Natural killer cell (primary cell): Measurements from ENCODE around the gene RGS18. TPM values are rescaled to one million over a fixed set of nuclear protein-coding genes. Genes with fewer than 3 reads are reported as not detected.

Experiments
- ATAC-seq, 3 donors: fragments of 150-1000 bp in 2 of 3; fragments of 200-7000 bp in 1 of 3; cut with Tn5 transposase; 1 replicate in 1 of 3; 2 replicates in 2 of 3; pipeline ENCODE4 v1.10.0; 2021; ENCODE audit warnings: mild to moderate bottlenecking in 2 of 3, moderate library complexity in 2 of 3
- DNase-seq, 2 donors: peaks; one replicate each; pipeline versions ENCODE4 v3.0.0 to v3.0.0-alpha.2; 2013 to 2021; ENCODE audit warnings: mixed read lengths in 1 of 2
- H3K27ac ChIP-seq: one replicate; pipeline ENCODE4 v1.5.1; 2013; ENCODE audit warnings: mild to moderate bottlenecking, low read length
- H3K27me3 ChIP-seq: one replicate; pipeline ENCODE4 v1.6.1; 2013; ENCODE audit warnings: low read length; ENCODE audit not compliant: control insufficient read depth, insufficient read depth
- H3K36me3 ChIP-seq: one replicate; pipeline ENCODE4 v1.6.1; 2013; ENCODE audit warnings: low read length; ENCODE audit not compliant: control insufficient read depth, insufficient read depth
- H3K4me1 ChIP-seq: one replicate; pipeline ENCODE4 v1.6.1; 2013; ENCODE audit warnings: low read length; ENCODE audit not compliant: control insufficient read depth, insufficient read depth
- H3K4me3 ChIP-seq: one replicate; pipeline ENCODE4 v1.5.1; 2013; ENCODE audit warnings: low read length
- H3K9me3 ChIP-seq: one replicate; pipeline ENCODE4 v1.6.1; 2013; ENCODE audit warnings: low read length; ENCODE audit not compliant: control insufficient read depth, insufficient read depth
- H3K27ac Mint-ChIP-seq, 2 donors: one replicate each; pipeline ENCODE4 v1.8.0; 2022; ENCODE audit warnings: mild to moderate bottlenecking in 2 of 2, mixed read lengths in 2 of 2, moderate library complexity in 1 of 2
- H3K27me3 Mint-ChIP-seq, 2 donors: one replicate each; pipeline ENCODE4 v1.8.0; 2022; ENCODE audit warnings: low read depth in 2 of 2, mixed read lengths in 2 of 2
- H3K36me3 Mint-ChIP-seq: one replicate; pipeline ENCODE4 v1.8.0; 2022; ENCODE audit warnings: mixed read lengths
- H3K4me1 Mint-ChIP-seq, 2 donors: one replicate each; pipeline ENCODE4 v1.8.0; 2022; ENCODE audit warnings: mixed read lengths in 2 of 2
- H3K4me3 Mint-ChIP-seq: one replicate; pipeline ENCODE4 v1.8.0; 2022; ENCODE audit warnings: mild to moderate bottlenecking, moderate library complexity, mixed read lengths
- H3K9me3 Mint-ChIP-seq, 2 donors: one replicate each; pipeline ENCODE4 v1.8.0; 2022; ENCODE audit warnings: mixed read lengths in 2 of 2
- WGBS: methylation state at CpG from one replicate; pipeline ENCODE4 v1.1.7; 2013; ENCODE audit warnings: missing lambda C conversion rate; ENCODE audit not compliant: insufficient coverage; 5-methylcytosine and 5-hydroxymethylcytosine counted together
- intact Hi-C: fragments of 100-400 bp; cut with micrococcal nuclease; formaldehyde crosslinking; loops from one replicate; pipeline ENCODE4 v1.14.2; 2022
- total RNA-seq, 4 donors: library from RNA; stranded (reverse); fragments of 120-200 nt in 1 of 4; gene quantifications; one replicate each; pipeline versions ENCODE4 v1.2.3 to v1.2.4, GENCODE V29; 2013 to 2022
- TF ChIP-seq, protein P1 (sequence below): fragments of 200-600 bp; IDR thresholded peaks from one replicate; pipeline ENCODE4 v1.8.0; 2022; ENCODE audit warnings: antibody characterized with exemption

The RGS18 gene
- total RNA-seq, 3 donors from 2014 or later (not counting 1 experiment from before 2014, with no cell fraction given): 4.5 to 21.9 (median 17.2) TPM

DNA sequence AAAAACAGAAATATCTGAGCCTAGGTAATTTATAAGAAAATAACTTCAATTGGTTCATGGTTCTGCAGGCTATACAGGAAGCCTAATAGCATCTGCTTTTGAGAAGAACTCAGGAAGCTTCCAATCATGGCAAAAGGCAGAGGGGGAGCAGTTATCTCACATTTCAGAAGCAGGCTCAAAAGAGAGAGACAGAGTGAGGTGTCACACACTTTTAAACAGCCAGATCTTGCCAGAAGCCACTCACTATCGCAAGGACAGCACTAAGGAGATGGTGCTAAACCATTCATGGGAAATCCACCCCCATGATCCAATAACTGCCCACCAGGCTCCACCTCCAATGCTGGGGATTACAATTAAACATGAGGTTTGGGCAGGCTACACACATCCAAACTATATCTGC is 25.5 kb downstream of the RGS18 start:
- no peaks in the 10 kb centered on the region for H3K4me1 ChIP-seq
- no peak for ATAC-seq
- H3K4me3 Mint-ChIP-seq: no peak overlapping the region
- no peak overlapping the region for H3K4me3 ChIP-seq
- no peaks in the 10 kb centered on the region for H3K36me3 Mint-ChIP-seq
- H3K27ac Mint-ChIP-seq: no peak overlapping the region
- WGBS: 100% methylated on average over 1 of the region's 1 CpG
- TF ChIP-seq, protein P1, sequence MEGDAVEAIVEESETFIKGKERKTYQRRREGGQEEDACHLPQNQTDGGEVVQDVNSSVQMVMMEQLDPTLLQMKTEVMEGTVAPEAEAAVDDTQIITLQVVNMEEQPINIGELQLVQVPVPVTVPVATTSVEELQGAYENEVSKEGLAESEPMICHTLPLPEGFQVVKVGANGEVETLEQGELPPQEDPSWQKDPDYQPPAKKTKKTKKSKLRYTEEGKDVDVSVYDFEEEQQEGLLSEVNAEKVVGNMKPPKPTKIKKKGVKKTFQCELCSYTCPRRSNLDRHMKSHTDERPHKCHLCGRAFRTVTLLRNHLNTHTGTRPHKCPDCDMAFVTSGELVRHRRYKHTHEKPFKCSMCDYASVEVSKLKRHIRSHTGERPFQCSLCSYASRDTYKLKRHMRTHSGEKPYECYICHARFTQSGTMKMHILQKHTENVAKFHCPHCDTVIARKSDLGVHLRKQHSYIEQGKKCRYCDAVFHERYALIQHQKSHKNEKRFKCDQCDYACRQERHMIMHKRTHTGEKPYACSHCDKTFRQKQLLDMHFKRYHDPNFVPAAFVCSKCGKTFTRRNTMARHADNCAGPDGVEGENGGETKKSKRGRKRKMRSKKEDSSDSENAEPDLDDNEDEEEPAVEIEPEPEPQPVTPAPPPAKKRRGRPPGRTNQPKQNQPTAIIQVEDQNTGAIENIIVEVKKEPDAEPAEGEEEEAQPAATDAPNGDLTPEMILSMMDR: no peak
- H3K27me3 Mint-ChIP-seq: no peaks in the 10 kb centered on the region
- H3K4me1 Mint-ChIP-seq: no peaks in the 10 kb centered on the region
- intact Hi-C loops: no loop called here
- DNase-seq: no peak
- peaks cover 2 to 3% of the 10 kb centered on the region in 2 donors for H3K9me3 Mint-ChIP-seq
- H3K9me3 ChIP-seq: no peaks in the 10 kb centered on the region
- H3K27me3 ChIP-seq: no peaks in the 10 kb centered on the region
- no peak overlapping the region for H3K27ac ChIP-seq
- H3K36me3 ChIP-seq: no peaks in the 10 kb centered on the region

DNA sequence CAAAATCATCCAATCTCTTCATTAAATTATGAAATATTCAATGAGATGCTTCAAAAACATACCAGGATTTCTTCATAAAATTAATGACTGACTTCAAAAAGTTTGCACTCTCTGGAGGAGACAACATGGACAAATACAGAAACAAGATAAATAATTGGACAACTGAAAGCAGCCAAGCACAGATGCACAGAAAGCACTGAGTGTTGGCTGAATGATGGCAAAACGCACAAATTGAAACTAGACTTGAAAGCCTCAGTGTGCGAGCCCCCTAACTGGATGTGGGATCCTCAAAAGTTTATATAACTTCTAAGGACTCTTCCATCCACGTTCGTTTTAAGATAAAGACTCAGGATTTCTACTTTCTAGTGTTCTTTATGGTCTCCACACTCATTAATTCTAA is 27.9 kb downstream of the RGS18 start:
- intact Hi-C loops: no loop called here
- H3K27ac Mint-ChIP-seq: no peak overlapping the region
- H3K4me3 Mint-ChIP-seq: no peak overlapping the region
- no peak overlapping the region for H3K4me3 ChIP-seq
- H3K27me3 Mint-ChIP-seq: no peaks in the 10 kb centered on the region
- no peak for ATAC-seq
- DNase-seq: no peak
- H3K27ac ChIP-seq: no peak overlapping the region
- no peaks in the 10 kb centered on the region for H3K27me3 ChIP-seq
- H3K9me3 Mint-ChIP-seq: peaks cover 2% of the 10 kb centered on the region in 2 donors
- H3K36me3 ChIP-seq: no peaks in the 10 kb centered on the region
- 85% methylated on average over 4 of the region's 4 CpGs for WGBS
- TF ChIP-seq, protein P1: no peak
- H3K36me3 Mint-ChIP-seq: no peaks in the 10 kb centered on the region
- no peaks in the 10 kb centered on the region for H3K4me1 ChIP-seq
- no peaks in the 10 kb centered on the region for H3K9me3 ChIP-seq
- H3K4me1 Mint-ChIP-seq: no peaks in the 10 kb centered on the region

DNA sequence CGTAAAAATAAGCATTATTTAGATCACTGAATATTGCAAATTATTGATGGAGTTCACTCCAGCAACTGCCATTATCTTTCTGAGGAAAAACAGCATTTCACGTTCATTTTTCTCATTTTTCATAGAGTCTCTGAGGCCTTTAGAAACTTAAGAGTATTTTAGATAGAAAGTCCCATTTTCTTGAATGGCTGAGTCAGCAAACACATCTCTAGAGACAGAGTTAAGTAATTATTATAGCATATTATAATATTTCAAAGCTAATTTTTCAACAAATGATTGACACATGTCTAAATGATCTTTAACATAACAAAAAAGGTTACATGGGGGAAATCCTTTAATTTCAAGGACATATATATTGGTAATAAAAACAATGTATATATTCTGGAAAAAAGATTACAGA is 31.8 kb downstream of the RGS18 start:
- no peak overlapping the region for H3K4me3 Mint-ChIP-seq
- WGBS: 93% methylated on average over 2 of the region's 2 CpGs
- H3K4me1 Mint-ChIP-seq: no peaks in the 10 kb centered on the region
- Histone ChIP-seq H3K27ac (no peak overlapping the region), H3K4me3 (no peak overlapping the region), H3K27me3 (no peaks in the 10 kb centered on the region), H3K4me1 (no peaks in the 10 kb centered on the region), H3K9me3 (no peaks in the 10 kb centered on the region), H3K36me3 (no peaks in the 10 kb centered on the region)
- H3K27me3 Mint-ChIP-seq: no peaks in the 10 kb centered on the region
- H3K27ac Mint-ChIP-seq: no peak overlapping the region
- intact Hi-C loops: no loop called here
- ATAC-seq: no peak
- no peaks in the 10 kb centered on the region for H3K9me3 Mint-ChIP-seq
- TF ChIP-seq, protein P1: no peak
- no peak for DNase-seq
- no peaks in the 10 kb centered on the region for H3K36me3 Mint-ChIP-seq

DNA sequence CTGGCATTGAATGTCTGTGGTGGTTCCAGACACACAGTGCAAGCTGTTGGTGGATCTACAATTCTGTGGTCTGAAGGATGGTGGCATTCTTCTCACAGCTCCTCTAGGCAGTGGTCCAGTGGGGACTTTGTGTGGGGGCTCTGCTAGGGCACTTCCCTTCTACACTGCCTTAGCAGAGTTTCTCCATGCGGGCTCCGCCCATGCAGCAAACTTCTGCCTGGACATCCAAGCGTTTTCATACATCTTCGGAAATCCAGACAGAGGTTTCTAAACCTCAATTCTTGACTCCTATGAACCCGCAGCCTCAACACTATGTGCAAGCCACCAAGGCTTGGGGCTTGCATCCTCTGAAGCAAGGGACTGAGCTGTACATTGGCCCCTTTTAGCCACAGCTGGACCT is 43.0 kb downstream of the RGS18 start:
- DNase-seq: no peak
- Histone ChIP-seq H3K36me3 (no peaks in the 10 kb centered on the region), H3K9me3 (peaks cover 12% of the 10 kb centered on the region), H3K27ac (no peak overlapping the region), H3K27me3 (no peaks in the 10 kb centered on the region), H3K4me1 (no peaks in the 10 kb centered on the region), H3K4me3 (no peak overlapping the region)
- Mint-ChIP-seq H3K4me1 (no peaks in the 10 kb centered on the region), H3K9me3 (peaks cover 6 to 11% of the 10 kb centered on the region in 2 donors), H3K27me3 (no peaks in the 10 kb centered on the region), H3K36me3 (no peaks in the 10 kb centered on the region), H3K4me3 (no peak overlapping the region), H3K27ac (no peak overlapping the region)
- TF ChIP-seq, protein P1: no peak
- 92% methylated on average over 5 of the region's 5 CpGs for WGBS
- ATAC-seq: no peak
- intact Hi-C loops: no loop called here
